Glomerular endothelial cell (primary cell): ENCODE results near the gene JAK3. TPM values are rescaled to one million over a fixed set of nuclear protein-coding genes. Genes with fewer than 3 reads are reported as not detected.

Experiments used
- DNase-seq: peaks from one replicate; pipeline ENCODE4 v3.0.0-alpha.2; 2011; ENCODE audit warnings: low read depth, low spot score; ENCODE audit errors: extremely low read depth
- total RNA-seq: library from RNA; depleted of rRNA; stranded (reverse); fragments of >200 nt; gene quantifications from 2 replicates; pipeline ENCODE4 v1.2.3, GENCODE V29; 2015

The JAK3 gene
- total RNA-seq, 1 donor from 2014 or later = 25.9 TPM

DNA sequence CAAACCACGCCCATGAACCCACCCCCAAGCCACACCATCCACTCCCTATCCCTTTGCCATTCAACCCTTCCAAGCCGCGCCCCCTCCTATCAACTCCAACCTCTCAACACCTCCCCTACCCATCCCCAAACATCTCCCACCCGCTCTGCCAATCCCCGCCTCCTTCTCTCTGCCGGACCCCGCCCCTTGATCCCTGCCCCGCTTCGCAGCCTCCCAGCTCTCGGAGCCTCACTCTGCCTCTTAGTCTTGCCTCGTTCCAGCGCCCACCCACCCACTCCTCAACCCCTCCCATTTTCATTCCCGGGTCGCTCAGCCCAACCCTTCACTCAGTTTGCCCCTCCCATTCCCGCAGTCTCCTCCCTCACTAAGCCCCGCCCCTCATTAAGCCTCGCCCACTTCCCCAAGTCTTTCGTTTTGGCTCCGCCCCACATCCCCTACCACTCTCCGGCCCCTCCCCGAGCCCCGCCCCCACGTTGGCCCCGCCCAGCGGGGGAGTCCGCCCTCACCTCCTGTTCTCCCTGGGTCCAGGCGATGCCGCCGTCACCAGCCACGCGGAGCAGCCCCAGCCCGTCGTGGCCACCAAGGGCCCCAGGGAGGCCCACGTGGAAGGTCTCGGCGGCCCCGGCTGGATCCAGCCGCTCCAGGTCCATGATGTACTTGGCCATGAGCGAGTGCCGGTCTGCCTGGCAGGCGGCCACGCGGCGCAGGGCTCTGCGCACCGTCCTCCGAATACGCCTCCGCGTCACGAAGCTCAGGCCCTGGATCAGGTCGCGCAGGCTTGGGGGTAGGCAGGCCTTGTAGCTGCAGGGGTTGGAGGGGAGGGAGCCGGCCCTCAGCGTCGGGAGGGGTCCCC lies 5.7 kb downstream of the JAK3 start:
- no peak for DNase-seq

DNA sequence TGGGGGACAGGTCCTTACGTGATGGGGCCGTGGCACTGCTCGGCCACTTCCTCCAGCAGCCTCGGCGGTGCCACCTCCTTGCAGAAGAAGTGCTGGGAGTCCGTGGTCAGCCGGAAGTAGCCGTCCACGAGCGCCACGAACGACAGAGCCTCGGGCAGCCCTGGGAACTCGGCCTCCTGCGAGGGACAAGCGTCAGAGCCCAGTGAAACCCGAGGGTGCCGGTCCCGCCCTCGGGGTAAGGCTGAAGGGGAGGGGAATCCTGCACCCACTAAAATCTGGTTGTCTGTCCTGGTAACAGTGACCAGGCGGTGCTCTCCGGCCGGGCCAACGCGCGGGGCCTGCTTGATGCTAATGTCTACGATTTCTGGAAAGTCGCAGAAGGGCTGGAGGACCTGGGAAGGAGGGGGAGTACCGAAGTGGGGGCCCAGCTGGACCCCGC lies 6.4 kb downstream of the JAK3 start:
- no peak for DNase-seq

GRCh38 chr19:17840019-17840418 lies 7.8 kb downstream of the JAK3 start:
- DNase-seq = no peak

DNA sequence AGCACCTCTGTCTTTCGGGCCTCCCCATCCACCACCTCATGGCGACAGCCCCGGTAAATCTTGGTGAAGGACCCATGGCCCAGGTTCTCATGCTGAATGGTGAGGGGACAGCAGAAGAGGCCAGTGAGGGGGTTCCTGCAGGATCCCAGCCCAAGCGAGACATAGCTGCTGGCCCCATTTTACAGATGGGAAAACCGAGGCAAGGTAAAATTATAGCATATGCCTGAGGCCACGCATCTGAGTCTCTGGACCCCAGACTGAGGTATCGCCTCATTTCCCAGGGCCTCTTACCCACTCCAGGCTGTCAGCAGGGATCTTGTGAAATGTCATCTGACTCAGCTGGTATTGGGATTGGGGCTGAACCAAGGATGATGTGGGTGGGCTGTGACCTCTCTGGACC lies 9.8 kb downstream of the JAK3 start:
- no peak for DNase-seq

GRCh38 chr19:17836530-17836929 lies 11.3 kb downstream of the JAK3 start:
- no peak for DNase-seq

DNA sequence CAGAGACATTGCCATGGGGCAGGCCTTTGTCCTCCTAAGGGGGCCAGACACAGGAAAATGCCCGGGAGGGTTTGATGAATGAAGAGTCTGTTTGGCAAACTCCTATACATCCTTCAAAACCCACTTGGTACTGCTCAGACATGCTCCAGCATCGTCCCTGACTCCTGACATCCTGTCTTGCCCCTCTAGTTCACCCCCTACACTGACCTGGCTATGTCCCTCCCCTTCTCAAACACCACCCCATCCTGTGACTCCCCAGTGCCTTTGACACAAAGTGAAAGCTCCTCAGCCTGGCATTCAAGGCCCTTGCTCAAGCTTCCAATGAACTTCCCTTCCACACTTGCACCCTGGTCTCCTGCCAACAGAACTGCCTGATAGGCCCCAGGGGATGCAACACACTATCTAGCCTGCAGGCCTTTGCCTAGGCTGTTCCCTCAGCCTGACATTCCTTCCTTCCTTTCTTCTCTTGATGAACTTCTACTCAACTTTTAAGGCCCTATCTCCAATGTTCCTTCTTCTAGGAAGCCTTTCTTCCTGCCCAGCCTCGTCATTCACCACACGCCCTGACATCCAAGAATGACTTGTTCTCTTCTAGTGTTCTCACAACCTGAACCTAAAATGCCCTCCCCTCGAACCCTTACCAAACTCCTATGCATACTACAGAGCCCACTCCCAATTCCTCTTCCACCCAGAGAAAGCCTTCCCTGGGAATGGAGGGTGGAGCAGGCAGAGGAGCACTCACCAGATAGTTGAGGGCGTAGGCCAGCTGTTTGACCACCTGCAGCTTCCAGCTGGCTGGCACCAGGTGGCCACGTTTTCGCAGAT lies 12.4 kb downstream of the JAK3 start:
- DNase-seq = no peak

GRCh38 chr19:17834350-17835181 lies 13.2 kb downstream of the JAK3 start:
- DNase-seq = no peak

DNA sequence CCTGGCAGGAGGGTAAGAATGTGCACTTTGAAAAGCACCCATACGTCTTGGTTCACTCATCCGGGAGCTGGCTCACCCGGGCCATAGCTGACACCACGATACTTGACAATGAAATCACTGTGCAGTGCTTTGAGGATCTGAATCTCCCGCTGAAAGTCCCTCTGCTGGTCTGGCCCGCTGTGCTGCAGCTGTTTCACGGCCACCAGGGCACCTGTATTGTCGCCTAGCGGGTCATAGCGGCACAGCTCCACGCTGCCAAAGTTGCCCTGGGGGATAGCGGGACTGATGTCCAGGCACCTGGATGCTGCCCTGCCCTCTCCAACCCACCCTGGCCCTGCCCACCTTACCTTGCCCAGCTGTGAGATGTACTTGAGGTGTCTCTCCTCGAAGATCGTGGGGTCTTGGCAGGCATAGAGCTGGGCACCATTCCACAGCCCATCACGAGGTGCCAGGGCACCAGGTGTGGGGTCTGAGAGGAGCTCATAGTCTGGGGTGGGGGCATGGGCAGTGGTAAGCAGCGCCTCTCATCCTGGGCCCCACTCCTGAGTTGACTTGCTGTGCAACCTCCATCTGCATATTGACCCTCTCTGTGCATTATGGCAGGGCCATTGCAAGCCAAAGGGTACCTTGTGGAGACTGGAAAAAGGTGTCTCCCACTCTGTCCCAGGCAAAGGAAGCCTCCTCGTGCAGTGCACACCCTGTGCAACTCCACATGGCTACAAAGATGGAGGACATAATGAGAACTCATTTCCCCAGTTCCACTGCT lies 15.2 kb downstream of the JAK3 start:
- DNase-seq = no peak

GRCh38 chr19:17831419-17831888 lies 16.3 kb downstream of the JAK3 start:
- DNase-seq = no peak

DNA sequence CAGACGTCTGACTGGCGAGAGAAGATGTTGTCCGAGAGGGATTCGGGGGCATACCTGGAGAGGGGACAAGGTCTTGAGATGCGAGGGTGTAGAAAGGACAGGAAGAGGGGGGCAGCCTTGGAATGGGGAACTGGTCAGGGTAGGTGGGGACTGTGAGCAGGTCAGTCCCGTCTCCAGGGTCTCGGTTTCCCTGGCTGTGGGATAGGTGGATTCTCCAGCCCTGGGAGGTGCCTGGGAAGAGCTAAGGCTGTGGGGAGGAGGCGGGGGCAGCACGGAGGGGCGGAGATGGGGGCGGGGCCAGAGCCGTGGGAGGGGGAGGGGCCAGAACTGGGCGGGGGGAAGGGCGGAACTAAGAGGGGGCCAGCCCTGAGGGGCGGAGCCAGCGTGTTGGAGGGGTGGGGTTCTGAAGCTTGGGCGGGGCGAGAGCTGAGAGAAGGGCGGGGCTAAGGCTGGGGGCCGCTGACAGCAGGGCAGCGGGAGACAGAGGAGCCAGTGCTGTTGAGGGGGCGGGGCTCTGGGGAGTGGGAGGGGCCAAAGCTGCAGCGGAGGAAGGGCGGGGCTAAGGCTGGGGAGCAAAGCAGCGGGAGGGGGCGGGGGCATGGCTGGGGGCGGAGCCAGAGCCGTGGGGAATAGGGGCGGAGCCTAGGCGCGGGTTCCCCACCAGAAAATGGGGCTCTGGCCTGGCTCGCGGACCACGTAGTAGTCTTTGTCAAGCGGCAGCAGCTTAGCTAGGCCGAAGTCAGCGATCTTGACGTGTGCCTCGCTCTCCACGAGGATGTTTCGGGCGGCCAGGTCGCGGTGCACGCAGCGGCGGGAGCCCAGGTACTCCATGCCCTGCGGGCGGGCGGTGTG lies 17.0 kb downstream of the JAK3 start:
- DNase-seq = no peak

GRCh38 chr19:17829855-17830566 lies 17.8 kb downstream of the JAK3 start:
- DNase-seq = no peak

GRCh38 chr19:17826508-17827056 lies 21.2 kb downstream of the JAK3 start:
- DNase-seq = no peak

DNA sequence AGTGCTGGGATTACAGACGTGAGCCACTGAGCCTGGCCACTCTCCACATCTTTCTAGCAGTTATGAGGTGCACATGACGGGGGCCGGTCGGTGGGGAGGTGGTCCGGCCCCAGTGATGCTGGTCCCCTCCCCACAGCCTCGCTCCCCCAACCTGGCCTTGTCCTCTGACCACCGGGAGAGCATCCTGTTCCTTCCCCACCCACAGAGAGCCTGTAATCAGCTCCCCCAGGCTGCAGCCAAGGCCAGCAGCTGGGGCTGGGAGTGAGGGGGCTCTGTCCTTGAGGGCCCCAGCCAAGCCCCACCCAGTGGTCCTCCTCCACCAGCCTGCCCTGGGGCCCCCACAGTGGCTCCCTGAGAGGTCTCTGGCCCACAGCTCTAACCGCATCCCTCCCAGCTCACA lies 23.4 kb downstream of the JAK3 start:
- DNase-seq = no peak

GRCh38 chr19:17821190-17821589 lies 26.6 kb downstream of the JAK3 start, which contains the start of gene INSL3:
INSL3 (minus strand) TSS chr19:17821519; CDS start chr19:17821506, 13 bp downstream.
- DNase-seq = no peak

DNA sequence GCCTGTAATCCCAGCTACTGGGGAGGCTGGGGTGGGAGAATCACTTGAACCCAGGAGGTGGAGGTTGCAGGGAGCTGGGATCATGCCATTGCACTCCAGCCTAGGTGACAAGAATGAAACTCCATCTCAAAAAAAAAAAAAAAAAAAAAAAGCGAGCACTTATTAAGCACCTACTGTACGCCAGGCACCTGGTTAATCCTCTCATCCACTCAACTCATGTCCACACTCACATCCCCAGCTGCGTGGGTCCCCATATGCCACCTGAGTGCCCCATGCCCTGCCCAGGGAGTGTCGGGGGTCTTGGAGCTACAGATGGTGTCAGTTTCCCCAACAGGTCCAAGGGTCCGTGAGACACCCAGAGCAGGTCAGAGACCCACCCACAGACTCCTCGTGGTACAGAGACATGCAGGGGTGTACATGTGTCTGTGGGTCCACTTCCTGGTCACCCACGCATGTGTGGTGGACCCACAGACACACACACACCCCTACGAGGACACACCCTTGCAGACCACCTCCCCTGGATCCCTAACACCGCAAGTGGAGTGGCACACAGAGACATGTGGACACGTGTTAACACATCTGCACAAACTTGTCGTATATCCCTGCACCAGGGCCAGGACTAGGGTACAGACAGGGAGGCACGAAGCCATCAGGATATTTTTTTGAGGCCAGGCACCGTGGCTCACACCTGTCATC lies 30.0 kb downstream of the JAK3 start:
- DNase-seq = no peak

DNA sequence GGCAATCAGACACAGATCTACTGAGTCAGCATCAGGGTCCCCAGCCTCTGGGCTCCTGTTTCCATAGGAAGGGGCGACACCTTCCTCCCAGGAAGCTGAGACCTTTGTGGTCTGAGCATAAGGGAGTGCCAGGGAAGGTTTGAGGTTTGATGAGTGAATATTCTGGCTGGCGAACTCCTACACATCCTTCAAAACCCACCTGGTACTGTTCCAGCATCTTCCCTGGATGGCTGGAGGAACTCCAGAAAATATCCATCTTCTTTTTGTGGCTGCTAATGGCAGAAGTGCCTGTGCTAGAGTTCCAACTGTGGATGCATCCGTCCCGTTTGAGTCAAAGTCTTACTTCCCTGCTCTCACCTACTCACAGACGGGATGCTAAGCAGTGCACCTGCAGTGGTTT lies 35.7 kb downstream of the JAK3 start:
- DNase-seq = no peak

DNA sequence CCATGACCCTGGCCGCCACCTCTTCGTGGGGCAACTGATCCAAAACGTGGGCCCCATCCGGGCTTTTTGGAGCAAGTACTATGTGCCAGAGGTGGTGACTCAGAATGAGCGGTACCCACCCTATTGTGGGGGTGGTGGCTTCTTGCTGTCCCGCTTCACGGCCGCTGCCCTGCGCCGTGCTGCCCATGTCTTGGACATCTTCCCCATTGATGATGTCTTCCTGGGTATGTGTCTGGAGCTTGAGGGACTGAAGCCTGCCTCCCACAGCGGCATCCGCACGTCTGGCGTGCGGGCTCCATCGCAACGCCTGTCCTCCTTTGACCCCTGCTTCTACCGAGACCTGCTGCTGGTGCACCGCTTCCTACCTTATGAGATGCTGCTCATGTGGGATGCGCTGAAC lies 36.1 kb downstream of the JAK3 start:
- no peak for DNase-seq

DNA sequence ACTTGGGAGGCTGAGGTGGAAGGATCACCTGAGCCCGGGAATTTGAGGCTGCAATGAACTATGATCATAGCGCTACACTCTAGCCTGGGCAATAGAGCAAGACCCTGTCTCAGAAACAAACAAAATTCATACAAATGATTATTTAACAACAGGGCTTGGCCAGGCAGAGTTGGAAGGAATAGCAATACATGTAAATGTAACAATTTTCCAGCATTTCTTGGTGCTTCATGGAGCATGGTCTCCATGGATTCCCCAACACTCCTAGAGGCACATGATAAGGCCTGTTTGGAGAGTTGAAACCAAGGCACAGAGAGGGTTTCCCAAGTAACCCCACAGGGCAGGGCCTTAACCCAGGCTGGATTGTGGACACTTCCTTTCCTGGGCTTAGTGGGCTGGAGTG lies 36.7 kb downstream of the JAK3 start:
- no peak for DNase-seq
